Upper lobe of right lung (tissue), 1 donor: ENCODE measurements around the gene ZBTB44. TPM values are rescaled to one million over a fixed set of nuclear protein-coding genes. Genes with fewer than 3 reads are reported as not detected.
"Not testable (repeated sequence)": the region's sequence is repeated elsewhere in the genome, so short reads cannot be mapped to it uniquely, and the experiment has no call there.

Source experiments
- ATAC-seq: fragments of 200-7000 bp; cut with Tn5 transposase; one replicate; pipeline ENCODE4 v1.9.1; 2020; ENCODE audit warnings: mild to moderate bottlenecking, moderate library complexity
- DNase-seq: peaks from one replicate; pipeline ENCODE4 v3.0.0-alpha.2; 2020
- H3K27ac ChIP-seq: fragments of 200-600 bp; one replicate; pipeline ENCODE4 v1.8.0; 2022
- H3K27me3 ChIP-seq: fragments of 200-600 bp; one replicate; pipeline ENCODE4 v1.8.0; 2022; ENCODE audit warnings: mild to moderate bottlenecking
- H3K36me3 ChIP-seq: fragments of 200-600 bp; one replicate; pipeline ENCODE4 v1.8.0; 2022
- H3K4me1 ChIP-seq: fragments of 200-600 bp; one replicate; pipeline ENCODE4 v1.8.0; 2022
- H3K4me3 ChIP-seq: fragments of 200-600 bp; one replicate; pipeline ENCODE4 v1.8.0; 2022; ENCODE audit warnings: mild to moderate bottlenecking
- H3K9me3 ChIP-seq: fragments of 200-600 bp; one replicate; pipeline ENCODE4 v1.8.0; 2022
- CTCF ChIP-seq: fragments of 200-600 bp; IDR thresholded peaks from one replicate; pipeline ENCODE4 v1.8.0; 2022; ENCODE audit warnings: antibody characterized with exemption
- intact Hi-C: fragments of 100-400 bp; cut with DNase I; formaldehyde crosslinking; loops from one replicate; pipeline ENCODE4 v1.11.0; 2022
- total RNA-seq: library from RNA; stranded (reverse); fragmentation: NEBNext Ultra II Directional; extraction: Animal tissue kit (Norgen Biotek cat#: 25700); gene quantifications from one replicate; pipeline ENCODE4 v1.2.1, GENCODE V29; 2021
- donor health status: DM: no; HTN: yes; CAD: no; lungs with severe emphysema.

The ZBTB44 gene
- total RNA-seq, 1 donor from 2014 or later: 52.9 TPM

GRCh38 chr11:130244848-130245247 lies 69.9 kb downstream of the ZBTB44 start:
- TF ChIP-seq CTCF: no peak
- intact Hi-C loops: no loop called here
- Histone ChIP-seq H3K9me3 (no peaks in the 10 kb centered on the region), H3K27ac (no peak overlapping the region), H3K4me3 (no peak overlapping the region), H3K4me1 (peaks cover 8% of the 10 kb centered on the region), H3K36me3 (no peaks in the 10 kb centered on the region), H3K27me3 (no peaks in the 10 kb centered on the region)
- DNase-seq: no peak
- ATAC-seq: no peak

- no peak overlapping the region for H3K27ac ChIP-seq
- ATAC-seq (no peak), DNase-seq (no peak)
- intact Hi-C loops: no loop called here
- H3K36me3 ChIP-seq: no peaks in the 10 kb centered on the region
- H3K4me1 ChIP-seq: peaks cover 8% of the 10 kb centered on the region
- H3K4me3 ChIP-seq: no peak overlapping the region
- no peaks in the 10 kb centered on the region for H3K27me3 ChIP-seq
- no peak for TF ChIP-seq CTCF
- no peaks in the 10 kb centered on the region for H3K9me3 ChIP-seq
Observed at GRCh38 chr11:130243816-130244215, 70.9 kb downstream of the ZBTB44 start.

- no peak for ATAC-seq
- peaks cover 19% of the 10 kb centered on the region for H3K36me3 ChIP-seq
- intact Hi-C loops: no loop called here
- H3K4me3 ChIP-seq: no peak overlapping the region
- no peaks in the 10 kb centered on the region for H3K27me3 ChIP-seq
- peaks cover 8% of the 10 kb centered on the region for H3K4me1 ChIP-seq
- no peak overlapping the region for H3K27ac ChIP-seq
- no peak for DNase-seq
- no peak for TF ChIP-seq CTCF
- H3K9me3 ChIP-seq: no peaks in the 10 kb centered on the region
Observed at GRCh38 chr11:130241713-130242112, 73.0 kb downstream of the ZBTB44 start.

- ATAC-seq (no peak), DNase-seq (no peak)
- H3K36me3 ChIP-seq: peaks cover 51% of the 10 kb centered on the region
Observed at GRCh38 chr11:130237282-130238006, 77.3 kb downstream of the ZBTB44 start.

GRCh38 chr11:130234315-130234714 lies 80.4 kb downstream of the ZBTB44 start:
- Histone ChIP-seq H3K4me1 (no peaks in the 10 kb centered on the region), H3K27ac (no peak overlapping the region), H3K36me3 (peaks cover 52% of the 10 kb centered on the region), H3K27me3 (no peaks in the 10 kb centered on the region), H3K4me3 (no peak overlapping the region), H3K9me3 (no peaks in the 10 kb centered on the region)
- intact Hi-C loops: no loop called here
- ATAC-seq: no peak
- TF ChIP-seq CTCF: no peak
- no peak for DNase-seq

More at GRCh38 chr11:130237282-130238006, 77.3 kb downstream of the ZBTB44 start:
- no peak overlapping the region for H3K27ac ChIP-seq
- TF ChIP-seq CTCF: no peak
- intact Hi-C loops: no loop called here
- no peaks in the 10 kb centered on the region for H3K27me3 ChIP-seq
- H3K4me1 ChIP-seq: no peaks in the 10 kb centered on the region
- H3K9me3 ChIP-seq: no peaks in the 10 kb centered on the region
- no peak overlapping the region for H3K4me3 ChIP-seq

- DNase-seq, intact Hi-C loops, H3K4me1 ChIP-seq, ATAC-seq, H3K9me3 ChIP-seq, H3K27ac ChIP-seq, H3K27me3 ChIP-seq, H3K4me3 ChIP-seq: not testable (repeated sequence)
- peaks cover 52% of the 10 kb centered on the region for H3K36me3 ChIP-seq
Observed at GRCh38 chr11:130233888-130234287, 80.8 kb downstream of the ZBTB44 start.

- DNase-seq, H3K4me3 ChIP-seq, intact Hi-C loops, H3K4me1 ChIP-seq, H3K27ac ChIP-seq, H3K27me3 ChIP-seq, H3K9me3 ChIP-seq: not testable (repeated sequence)
- ATAC-seq: peak; percentile 43
- peaks cover 51% of the 10 kb centered on the region for H3K36me3 ChIP-seq
Observed at GRCh38 chr11:130233486-130233885, 81.2 kb downstream of the ZBTB44 start.
